Gastrocnemius medialis (tissue), 4 donors: Measurements from ENCODE around the gene NECTIN1.

ENCODE experiments used
- CTCF ChIP-seq, 5 experiments: fragments of 450-650 bp in 3 of 5; fragments of 200-600 bp in 2 of 5; sonication (generic) in 2 of 5; IDR thresholded peaks in 4 of 5; conservative IDR thresholded peaks in 1 of 5; 1 replicate in 4 of 5; 2 replicates in 1 of 5; pipeline ENCODE4 v1.5.1; 2016 to 2019; ENCODE audit warnings: antibody characterized with exemption in 5 of 5, mild to moderate bottlenecking in 3 of 5, moderate library complexity in 3 of 5
- POLR2A ChIP-seq, 2 donors: fragments of 450-650 bp; IDR thresholded peaks; one replicate each; pipeline ENCODE4 v1.6.1; 2017; ENCODE audit warnings: antibody characterized with exemption in 2 of 2, mild to moderate bottlenecking in 2 of 2, moderate library complexity in 2 of 2

DNA sequence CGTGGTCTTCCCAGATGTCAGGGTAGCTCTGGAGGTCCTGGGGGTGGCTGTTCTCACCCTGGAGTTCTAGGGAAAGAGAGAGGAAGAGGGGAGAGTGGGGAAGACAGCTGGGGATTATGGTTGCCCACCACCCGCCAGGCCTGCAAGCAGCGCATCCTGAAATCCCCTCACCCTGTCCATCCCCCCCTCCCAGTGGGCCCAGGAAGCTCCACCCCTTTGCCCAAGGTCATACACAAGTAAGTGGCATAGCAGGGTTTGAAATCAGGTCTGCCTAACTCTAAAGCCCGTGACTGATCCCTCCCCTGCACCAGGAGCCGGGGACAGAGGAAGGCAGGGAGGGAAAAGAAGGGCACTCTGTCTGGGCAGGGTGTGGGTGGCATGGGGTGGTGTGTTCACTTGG is 105.3 kb downstream of the NECTIN1 start:
- TF ChIP-seq POLR2A (IDR thresholded peaks at IDR 0.05) = no peak
- no peak for TF ChIP-seq CTCF (IDR thresholded peaks at IDR 0.05 in 4 of 5, conservative IDR thresholded peaks at IDR 0.05 in 1 of 5)
